Thyroid gland (tissue), 4 donors: ENCODE data around the gene PALLD.

Experiments used
- POLR2A ChIP-seq, 2 donors: fragments of 450-650 bp; IDR thresholded peaks; one replicate each; pipeline ENCODE4 v1.6.1; 2017; ENCODE audit warnings: antibody characterized with exemption in 2 of 2, mild to moderate bottlenecking in 2 of 2, moderate library complexity in 1 of 2
- TF ChIP-seq, protein P1 (sequence below), 6 experiments: fragments of 200-600 bp in 3 of 6; fragments of 450-650 bp in 3 of 6; sonication (generic) in 3 of 6; IDR thresholded peaks; one replicate each; pipeline ENCODE4 v1.5.1; 2016 to 2019; ENCODE audit warnings: antibody characterized with exemption in 6 of 6, mild to moderate bottlenecking in 2 of 6, inconsistent platforms in 1 of 6, moderate library complexity in 1 of 6

DNA sequence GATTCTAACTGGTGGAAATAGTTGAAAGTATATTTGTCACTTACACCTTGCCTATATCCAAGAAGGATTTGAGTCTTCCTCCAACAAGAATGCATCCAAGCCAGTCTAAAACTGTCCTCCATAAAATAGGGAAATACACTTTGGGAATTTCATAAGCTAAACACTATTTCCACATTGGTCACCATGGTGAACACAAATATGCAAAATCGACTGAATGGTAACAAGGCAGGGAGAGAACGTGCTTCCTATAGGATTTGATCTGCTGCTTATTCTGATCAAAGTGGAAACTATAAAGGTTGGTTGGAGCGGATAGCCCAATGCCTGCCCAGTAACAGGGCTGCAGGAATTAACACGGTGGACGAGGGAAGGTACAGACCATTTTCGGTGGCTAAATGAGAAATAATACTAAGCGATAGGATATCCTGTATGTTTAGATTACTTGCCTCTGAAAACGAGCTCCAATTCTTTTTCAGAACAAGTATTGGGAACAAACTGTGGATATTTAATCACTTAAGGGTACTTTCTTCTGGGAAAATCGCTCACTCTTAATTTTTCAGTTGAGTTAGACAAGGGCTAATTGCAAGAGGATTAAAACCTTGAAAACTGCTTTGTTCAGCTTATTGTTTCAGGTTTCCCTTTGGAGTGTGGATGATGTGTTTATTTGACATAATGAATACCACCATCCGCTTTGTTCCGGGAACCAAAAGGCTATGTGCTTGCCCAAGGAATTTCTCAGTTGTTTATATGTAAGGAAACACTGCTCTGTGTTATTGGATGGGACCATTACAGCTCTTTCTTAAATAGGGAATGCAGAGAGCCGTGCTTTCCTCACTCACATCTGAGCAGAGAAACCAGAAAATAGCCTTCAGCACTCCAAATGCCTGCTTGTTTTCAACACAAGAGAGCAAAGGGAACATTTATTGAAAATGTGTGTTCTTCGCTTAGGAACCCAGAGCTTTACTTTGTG lies 318.8 kb downstream of the PALLD start:
- TF ChIP-seq, protein P1, sequence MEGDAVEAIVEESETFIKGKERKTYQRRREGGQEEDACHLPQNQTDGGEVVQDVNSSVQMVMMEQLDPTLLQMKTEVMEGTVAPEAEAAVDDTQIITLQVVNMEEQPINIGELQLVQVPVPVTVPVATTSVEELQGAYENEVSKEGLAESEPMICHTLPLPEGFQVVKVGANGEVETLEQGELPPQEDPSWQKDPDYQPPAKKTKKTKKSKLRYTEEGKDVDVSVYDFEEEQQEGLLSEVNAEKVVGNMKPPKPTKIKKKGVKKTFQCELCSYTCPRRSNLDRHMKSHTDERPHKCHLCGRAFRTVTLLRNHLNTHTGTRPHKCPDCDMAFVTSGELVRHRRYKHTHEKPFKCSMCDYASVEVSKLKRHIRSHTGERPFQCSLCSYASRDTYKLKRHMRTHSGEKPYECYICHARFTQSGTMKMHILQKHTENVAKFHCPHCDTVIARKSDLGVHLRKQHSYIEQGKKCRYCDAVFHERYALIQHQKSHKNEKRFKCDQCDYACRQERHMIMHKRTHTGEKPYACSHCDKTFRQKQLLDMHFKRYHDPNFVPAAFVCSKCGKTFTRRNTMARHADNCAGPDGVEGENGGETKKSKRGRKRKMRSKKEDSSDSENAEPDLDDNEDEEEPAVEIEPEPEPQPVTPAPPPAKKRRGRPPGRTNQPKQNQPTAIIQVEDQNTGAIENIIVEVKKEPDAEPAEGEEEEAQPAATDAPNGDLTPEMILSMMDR (IDR thresholded peaks at IDR 0.05): no peak
- no peak for TF ChIP-seq POLR2A (IDR thresholded peaks at IDR 0.05)
